B cell (primary cell): Measurements from ENCODE around the gene BCAN. TPM values are rescaled to one million over a fixed set of nuclear protein-coding genes. Genes with fewer than 3 reads are reported as not detected.

Experiments used
- ATAC-seq: fragments of 200-7000 bp; cut with Tn5 transposase; one replicate; pipeline ENCODE4 v1.10.0; 2021; ENCODE audit warnings: low read depth, mild to moderate bottlenecking, moderate number of reproducible peaks, moderate library complexity
- CTCF ChIA-PET: fragments of 350-600 bp; sonication (Branson Sonifier 250); formaldehyde crosslinking; loops from one replicate; lab custom pipeline; 2021; ENCODE audit warnings: antibody characterized with exemption, inconsistent platforms; lab: Charles Lee
- POLR2A ChIA-PET: fragments of 350-600 bp; sonication (Branson Sonifier 250); formaldehyde crosslinking; loops from one replicate; lab custom pipeline; 2021; ENCODE audit warnings: antibody characterized with exemption; lab: Charles Lee
- DNase-seq: peaks from one replicate; pipeline ENCODE4 v3.0.0; 2013
- H2AFZ ChIP-seq: 2 replicates; pipeline ENCODE4 v1.6.1; 2012; ENCODE audit warnings: mild to moderate bottlenecking, low read depth, low read length; ENCODE audit not compliant: insufficient read depth, poor library complexity, severe bottlenecking
- H3K27ac ChIP-seq, 2 donors: 1 replicate in 1 of 2; 2 replicates in 1 of 2; pipeline ENCODE4 v1.5.1; 2012 to 2013; ENCODE audit warnings: low read length in 2 of 2, mild to moderate bottlenecking in 2 of 2, moderate library complexity in 1 of 2
- H3K27me3 ChIP-seq, 4 experiments: fragments of 200-600 bp in 1 of 4; sonication (generic) in 1 of 4; replicated peaks in 1 of 4; 1 replicate in 2 of 4; 2 replicates in 2 of 4; pipeline versions ENCODE4 v1.6.1 to v1.7.0; 2013 to 2016; ENCODE audit warnings: low read length in 3 of 4, mild to moderate bottlenecking in 2 of 4, mixed read lengths in 1 of 4, moderate library complexity in 1 of 4; ENCODE audit not compliant: insufficient read depth in 4 of 4, control insufficient read depth in 3 of 4; ENCODE audit errors: control extremely low read depth in 1 of 4
- H3K36me3 ChIP-seq, 2 experiments: replicated peaks in 1 of 2; 1 replicate in 1 of 2; 2 replicates in 1 of 2; pipeline versions ENCODE4 v1.6.1 to v1.7.1; 2013; ENCODE audit warnings: low read length in 1 of 2; ENCODE audit not compliant: insufficient read depth in 2 of 2, control insufficient read depth in 1 of 2; ENCODE audit errors: control extremely low read depth in 1 of 2, extremely low read depth in 1 of 2
- H3K4me1 ChIP-seq, 2 donors: fragments of 200-600 bp in 1 of 2; sonication (generic) in 1 of 2; 1 replicate in 1 of 2; 2 replicates in 1 of 2; pipeline versions ENCODE4 v1.5.1 to v1.6.1; 2013 to 2017; ENCODE audit warnings: low read length in 2 of 2; ENCODE audit not compliant: control insufficient read depth in 2 of 2, insufficient read depth in 2 of 2
- H3K4me2 ChIP-seq: replicated peaks from 2 replicates; pipeline ENCODE3; 2012; ENCODE audit warnings: mild to moderate bottlenecking, low read depth, low read length; ENCODE audit not compliant: poor library complexity, severe bottlenecking
- H3K4me3 ChIP-seq, 5 experiments: fragments of 200-600 bp in 1 of 5; sonication (generic) in 1 of 5; 1 replicate in 3 of 5; 2 replicates in 2 of 5; pipeline versions ENCODE4 v1.5.1 to v1.7.0; 2011 to 2016; ENCODE audit warnings: low read length in 4 of 5, mild to moderate bottlenecking in 4 of 5, low read depth in 2 of 5, control low read depth in 1 of 5, moderate library complexity in 1 of 5; ENCODE audit not compliant: insufficient read depth in 1 of 5; ENCODE audit errors: control extremely low read depth in 1 of 5, extremely low read depth in 1 of 5
- H3K79me2 ChIP-seq: fragments of 200-600 bp; sonication (generic); one replicate; pipeline ENCODE4 v1.6.0; 2016; ENCODE audit warnings: low read length; ENCODE audit not compliant: control insufficient read depth, insufficient read depth
- H3K9ac ChIP-seq: fragments of 200-600 bp; sonication (generic); 2 replicates; pipeline ENCODE4 v1.6.1; 2017; ENCODE audit warnings: mild to moderate bottlenecking, low read length, moderate library complexity
- H3K9me3 ChIP-seq, 3 donors: one replicate each; pipeline versions ENCODE4 v1.6.1 to v1.7.1; 2013; ENCODE audit warnings: low read length in 2 of 3; ENCODE audit not compliant: control insufficient read depth in 2 of 3, insufficient read depth in 1 of 3; ENCODE audit errors: control extremely low read depth in 1 of 3
- H4K20me1 ChIP-seq: 2 replicates; pipeline ENCODE4 v1.6.0; 2012; ENCODE audit warnings: mild to moderate bottlenecking, low read length; ENCODE audit not compliant: insufficient read depth, control insufficient read depth, poor library complexity, severe bottlenecking
- H3K27ac Mint-ChIP-seq: one replicate; pipeline ENCODE4 v1.8.0; 2021; ENCODE audit warnings: mixed read lengths
- H3K27me3 Mint-ChIP-seq: one replicate; pipeline ENCODE4 v1.8.0; 2021; ENCODE audit warnings: mixed read lengths
- H3K4me1 Mint-ChIP-seq: one replicate; pipeline ENCODE4 v1.8.0; 2021; ENCODE audit warnings: mixed read lengths
- H3K4me3 Mint-ChIP-seq: one replicate; pipeline ENCODE4 v1.8.0; 2021; ENCODE audit warnings: mixed read lengths
- H3K9me3 Mint-ChIP-seq: one replicate; pipeline ENCODE4 v1.8.0; 2022; ENCODE audit warnings: mixed read lengths; ENCODE audit not compliant: insufficient read depth
- CTCF ChIP-seq: fragments of 200-600 bp; IDR thresholded peaks from one replicate; pipeline ENCODE4 v1.8.0; 2022; ENCODE audit warnings: antibody characterized with exemption, mild to moderate bottlenecking
- EZH2 ChIP-seq: IDR thresholded peaks from 2 replicates; pipeline ENCODE4 v1.6.1; 2012; ENCODE audit warnings: borderline replicate concordance, low read depth, mild to moderate bottlenecking, moderate library complexity, low read length; ENCODE audit not compliant: insufficient read depth, poor library complexity, severe bottlenecking
- WGBS: methylation state at CpG from one replicate; pipeline ENCODE4 v1.1.5; 2013; ENCODE audit warnings: missing lambda C conversion rate; ENCODE audit not compliant: insufficient coverage; 5-methylcytosine and 5-hydroxymethylcytosine counted together
- intact Hi-C: fragments of 100-400 bp; cut with micrococcal nuclease; formaldehyde crosslinking; loops from one replicate; pipeline ENCODE4 v1.10.0; 2022
- polyA plus RNA-seq: library from polyadenylated mRNA; depleted of rRNA; stranded (reverse); fragments of >200 nt; gene quantifications from 2 replicates; pipeline ENCODE4 v1.2.3, GENCODE V29; 2012
- total RNA-seq, 2 donors: library from RNA; stranded (reverse); fragments of 120-200 nt in 1 of 2; gene quantifications; 1 replicate in 1 of 2; 2 replicates in 1 of 2; pipeline versions ENCODE4 v1.2.3 to v1.2.4, GENCODE V29; 2013 to 2022

Gene BCAN
- total and polyA plus RNA-seq, 2 donors (not counting 1 experiment from before 2014, with no cell fraction given): not detected

DNA sequence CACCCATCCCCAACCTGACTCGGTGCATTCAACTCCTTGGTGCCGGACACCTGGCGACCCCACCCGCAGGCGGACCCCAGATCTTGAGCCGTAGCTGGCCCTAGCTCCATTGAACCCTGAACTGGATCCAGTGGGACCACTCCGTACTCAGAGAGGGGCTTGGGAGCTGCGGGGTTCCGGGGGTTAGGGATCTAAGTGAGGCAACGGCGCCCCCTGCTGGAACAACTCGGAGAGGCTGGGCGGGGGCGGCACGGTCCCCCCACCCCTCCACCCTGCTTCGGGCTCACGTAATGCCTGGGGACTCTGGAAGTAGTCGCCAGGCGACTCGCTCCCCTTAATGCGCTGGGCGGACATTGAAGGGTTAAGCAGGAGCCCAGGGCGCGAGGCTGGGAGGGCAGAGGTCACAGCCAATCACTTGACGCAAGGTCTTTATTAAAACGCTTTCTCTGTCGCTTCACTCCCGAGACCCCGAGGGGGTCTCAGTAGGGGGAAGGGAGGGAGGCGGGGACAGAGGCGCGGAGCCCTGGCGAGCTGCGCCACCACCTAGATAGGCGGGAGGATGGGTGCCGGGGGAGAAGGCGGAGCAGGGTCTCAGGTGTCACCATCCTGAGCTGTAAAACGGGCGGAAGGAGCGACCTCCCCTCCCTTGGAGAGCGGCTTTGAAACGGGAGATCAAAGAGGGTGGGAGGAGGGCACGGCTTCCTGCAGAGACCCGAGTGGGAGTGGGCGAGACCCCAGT is 64.2 kb downstream of the BCAN start:
- Histone ChIP-seq H3K36me3 (no peaks in the 10 kb centered on the region), H3K79me2 (no peaks in the 10 kb centered on the region), H3K9me3 (peaks cover 0 to 3% (median 0%) of the 10 kb centered on the region in 3 donors), H3K4me1 (peaks cover 28% of the 10 kb centered on the region in 2 donors), H2AFZ (peak overlapping the region; percentile 71), H3K27me3 (peaks cover 3 to 51% (median 31%) of the 10 kb centered on the region in 4 experiments), H3K4me2 (peak overlapping the region; percentile 99), H3K27ac (no peak overlapping the region), H4K20me1 (peaks cover 7% of the 10 kb centered on the region), H3K4me3 (peak overlapping the region in 4 of 5 experiments; percentile 54 to 70 (median 58)), H3K9ac (peak overlapping the region; percentile 74)
- CTCF ChIA-PET: interaction anchor here (1.0 to 7.6 kb wide), 18 partner anchors 10 to 184 kb away, joined by 3 to 80 read pairs (median 6); partner anchors contain the start of genes ISG20L2, METTL25B, MRPL24 and NES
- Mint-ChIP-seq H3K9me3 (no peaks in the 10 kb centered on the region), H3K4me1 (peaks cover 32% of the 10 kb centered on the region), H3K27me3 (peaks cover 20% of the 10 kb centered on the region), H3K4me3 (peak overlapping the region; percentile 89), H3K27ac (no peak overlapping the region)
- intact Hi-C loops: loop anchor here (1.0 to 5.0 kb wide), 2 partner anchors 17 to 156 kb away; partner anchors contain the start of gene NTRK1
- 2% methylated on average over 44 of the region's 45 CpGs for WGBS
- POLR2A ChIA-PET: interaction anchor here (1.1 to 2.1 kb wide), 2 partner anchors 22 to 28 kb away, joined by 4 to 7 read pairs; partner anchors contain the start of genes ISG20L2 and METTL25B
- peak; percentile 79 for DNase-seq
- ATAC-seq: peak; percentile 68
- TF ChIP-seq EZH2: no peak
- peak; percentile 82 for TF ChIP-seq CTCF
